Ishikawa (cell line): ENCODE measurements around the gene BDH1.

Experiments
- CEBPB ChIP-seq: IDR thresholded peaks from 2 replicates; pipeline ENCODE4 v1.6.1; 2012
- CREB1 ChIP-seq: IDR thresholded peaks from 2 replicates; pipeline ENCODE4 v1.6.1; 2012; ENCODE audit warnings: low read depth
- EGR1 ChIP-seq: IDR thresholded peaks from 2 replicates; pipeline ENCODE4 v1.6.1; 2012
- EP300 ChIP-seq: IDR thresholded peaks from 2 replicates; pipeline ENCODE4 v1.6.1; 2012; ENCODE audit warnings: borderline replicate concordance
- FOXM1 ChIP-seq: IDR thresholded peaks from 2 replicates; pipeline ENCODE4 v1.6.1; 2012; ENCODE audit warnings: low read depth, borderline replicate concordance
- NFIC ChIP-seq: IDR thresholded peaks from 2 replicates; pipeline ENCODE4 v1.6.1; 2012
- RAD21 ChIP-seq: IDR thresholded peaks from 2 replicates; pipeline ENCODE4 v1.6.1; 2012; ENCODE audit warnings: low read depth
- TAF1 ChIP-seq: IDR thresholded peaks from 2 replicates; pipeline ENCODE4 v1.6.1; 2012; ENCODE audit warnings: low read depth, mild to moderate bottlenecking
- TCF12 ChIP-seq: IDR thresholded peaks from 2 replicates; pipeline ENCODE4 v1.6.1; 2012; ENCODE audit warnings: low read depth
- TEAD4 ChIP-seq: IDR thresholded peaks from 2 replicates; pipeline ENCODE4 v1.6.1; 2012
- YY1 ChIP-seq: IDR thresholded peaks from 2 replicates; pipeline ENCODE4 v1.6.1; 2012; ENCODE audit warnings: low read depth
- ZBTB7A ChIP-seq: IDR thresholded peaks from 2 replicates; pipeline ENCODE4 v1.6.1; 2012; ENCODE audit warnings: low read depth
- TF ChIP-seq, protein P1 (sequence below): IDR thresholded peaks from 2 replicates; pipeline ENCODE4 v1.6.1; 2012
- TF ChIP-seq, protein P2 (sequence below): IDR thresholded peaks from 2 replicates; pipeline ENCODE4 v1.6.1; 2012
- TF ChIP-seq, protein P3 (sequence below): IDR thresholded peaks from 2 replicates; pipeline ENCODE4 v1.6.1; 2012; ENCODE audit warnings: low read depth, mild to moderate bottlenecking

Gene BDH1

DNA sequence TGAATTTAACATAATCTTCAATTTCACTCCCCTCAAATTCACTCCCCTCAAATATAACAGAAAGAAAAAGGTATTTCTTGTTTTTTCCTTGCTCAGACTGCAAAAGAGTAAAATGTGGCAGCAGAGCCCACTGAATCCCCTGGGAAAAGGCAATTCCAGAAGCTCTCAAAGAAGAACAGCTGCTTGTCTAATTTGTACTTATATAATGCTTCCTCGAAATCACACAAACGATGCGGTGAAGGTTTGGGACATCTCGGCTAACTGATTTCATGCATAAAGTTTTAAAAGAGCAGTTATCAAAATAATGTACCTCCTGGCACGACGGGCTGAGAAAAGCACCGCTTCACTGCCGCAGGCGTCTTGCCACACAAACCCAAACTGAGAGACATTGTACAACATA is 10.7 kb downstream of the BDH1 start:
- TF ChIP-seq CEBPB (no peak), TEAD4 (no peak), RAD21 (no peak), FOXM1 (no peak), TAF1 (no peak), NFIC (no peak), ZBTB7A (no peak), EGR1 (no peak), TCF12 (no peak), CREB1 (no peak)
- TF ChIP-seq, protein P1, sequence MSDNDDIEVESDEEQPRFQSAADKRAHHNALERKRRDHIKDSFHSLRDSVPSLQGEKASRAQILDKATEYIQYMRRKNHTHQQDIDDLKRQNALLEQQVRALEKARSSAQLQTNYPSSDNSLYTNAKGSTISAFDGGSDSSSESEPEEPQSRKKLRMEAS, result no peak
- TF ChIP-seq, protein P2, sequence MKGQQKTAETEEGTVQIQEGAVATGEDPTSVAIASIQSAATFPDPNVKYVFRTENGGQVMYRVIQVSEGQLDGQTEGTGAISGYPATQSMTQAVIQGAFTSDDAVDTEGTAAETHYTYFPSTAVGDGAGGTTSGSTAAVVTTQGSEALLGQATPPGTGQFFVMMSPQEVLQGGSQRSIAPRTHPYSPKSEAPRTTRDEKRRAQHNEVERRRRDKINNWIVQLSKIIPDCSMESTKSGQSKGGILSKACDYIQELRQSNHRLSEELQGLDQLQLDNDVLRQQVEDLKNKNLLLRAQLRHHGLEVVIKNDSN, result no peak
- TF ChIP-seq, protein P3, sequence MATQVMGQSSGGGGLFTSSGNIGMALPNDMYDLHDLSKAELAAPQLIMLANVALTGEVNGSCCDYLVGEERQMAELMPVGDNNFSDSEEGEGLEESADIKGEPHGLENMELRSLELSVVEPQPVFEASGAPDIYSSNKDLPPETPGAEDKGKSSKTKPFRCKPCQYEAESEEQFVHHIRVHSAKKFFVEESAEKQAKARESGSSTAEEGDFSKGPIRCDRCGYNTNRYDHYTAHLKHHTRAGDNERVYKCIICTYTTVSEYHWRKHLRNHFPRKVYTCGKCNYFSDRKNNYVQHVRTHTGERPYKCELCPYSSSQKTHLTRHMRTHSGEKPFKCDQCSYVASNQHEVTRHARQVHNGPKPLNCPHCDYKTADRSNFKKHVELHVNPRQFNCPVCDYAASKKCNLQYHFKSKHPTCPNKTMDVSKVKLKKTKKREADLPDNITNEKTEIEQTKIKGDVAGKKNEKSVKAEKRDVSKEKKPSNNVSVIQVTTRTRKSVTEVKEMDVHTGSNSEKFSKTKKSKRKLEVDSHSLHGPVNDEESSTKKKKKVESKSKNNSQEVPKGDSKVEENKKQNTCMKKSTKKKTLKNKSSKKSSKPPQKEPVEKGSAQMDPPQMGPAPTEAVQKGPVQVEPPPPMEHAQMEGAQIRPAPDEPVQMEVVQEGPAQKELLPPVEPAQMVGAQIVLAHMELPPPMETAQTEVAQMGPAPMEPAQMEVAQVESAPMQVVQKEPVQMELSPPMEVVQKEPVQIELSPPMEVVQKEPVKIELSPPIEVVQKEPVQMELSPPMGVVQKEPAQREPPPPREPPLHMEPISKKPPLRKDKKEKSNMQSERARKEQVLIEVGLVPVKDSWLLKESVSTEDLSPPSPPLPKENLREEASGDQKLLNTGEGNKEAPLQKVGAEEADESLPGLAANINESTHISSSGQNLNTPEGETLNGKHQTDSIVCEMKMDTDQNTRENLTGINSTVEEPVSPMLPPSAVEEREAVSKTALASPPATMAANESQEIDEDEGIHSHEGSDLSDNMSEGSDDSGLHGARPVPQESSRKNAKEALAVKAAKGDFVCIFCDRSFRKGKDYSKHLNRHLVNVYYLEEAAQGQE, result no peak

DNA sequence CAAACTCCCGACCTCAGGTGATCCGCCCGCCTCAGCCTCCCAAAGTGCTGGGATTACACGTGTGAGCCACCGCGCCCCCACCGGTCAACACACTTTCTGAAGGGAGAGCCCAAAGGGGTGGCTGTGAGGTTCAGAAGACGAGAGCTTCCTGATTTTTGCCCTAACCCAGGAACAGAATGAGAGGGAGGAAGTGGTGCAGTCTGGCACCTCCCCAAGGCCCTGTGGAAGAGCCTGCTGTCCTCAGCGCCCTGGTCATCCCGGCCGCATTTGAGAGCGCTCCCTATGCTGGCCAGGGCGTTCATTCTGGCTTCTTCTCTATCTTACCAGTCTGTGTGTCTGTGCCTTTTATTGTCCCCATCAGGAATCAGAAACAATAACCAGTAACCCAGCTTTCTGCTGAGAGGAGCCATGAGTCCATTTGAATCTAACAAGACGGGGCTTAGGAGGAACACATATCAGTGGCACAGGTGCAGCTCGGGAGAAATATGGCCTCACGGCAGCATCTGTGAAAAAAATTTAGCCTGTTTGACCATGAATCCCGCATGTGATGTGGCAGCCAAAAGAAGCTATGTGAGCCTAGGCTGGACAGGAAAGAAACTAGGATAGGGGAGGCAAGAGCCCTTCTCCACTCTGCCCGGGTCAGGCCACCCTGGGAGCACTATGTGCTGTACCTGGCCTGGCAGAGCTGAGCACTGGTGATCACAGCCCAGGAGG is 12.9 kb downstream of the BDH1 start:
- TF ChIP-seq YY1 (no peak), TCF12 (no peak), CREB1 (no peak), RAD21 (no peak), EP300 (no peak), TEAD4 (no peak), FOXM1 (no peak), EGR1 (no peak), NFIC (no peak), TAF1 (no peak), CEBPB (no peak)
- TF ChIP-seq, protein P1, result no peak
- TF ChIP-seq, protein P3, result no peak
- TF ChIP-seq, protein P2, result no peak

DNA sequence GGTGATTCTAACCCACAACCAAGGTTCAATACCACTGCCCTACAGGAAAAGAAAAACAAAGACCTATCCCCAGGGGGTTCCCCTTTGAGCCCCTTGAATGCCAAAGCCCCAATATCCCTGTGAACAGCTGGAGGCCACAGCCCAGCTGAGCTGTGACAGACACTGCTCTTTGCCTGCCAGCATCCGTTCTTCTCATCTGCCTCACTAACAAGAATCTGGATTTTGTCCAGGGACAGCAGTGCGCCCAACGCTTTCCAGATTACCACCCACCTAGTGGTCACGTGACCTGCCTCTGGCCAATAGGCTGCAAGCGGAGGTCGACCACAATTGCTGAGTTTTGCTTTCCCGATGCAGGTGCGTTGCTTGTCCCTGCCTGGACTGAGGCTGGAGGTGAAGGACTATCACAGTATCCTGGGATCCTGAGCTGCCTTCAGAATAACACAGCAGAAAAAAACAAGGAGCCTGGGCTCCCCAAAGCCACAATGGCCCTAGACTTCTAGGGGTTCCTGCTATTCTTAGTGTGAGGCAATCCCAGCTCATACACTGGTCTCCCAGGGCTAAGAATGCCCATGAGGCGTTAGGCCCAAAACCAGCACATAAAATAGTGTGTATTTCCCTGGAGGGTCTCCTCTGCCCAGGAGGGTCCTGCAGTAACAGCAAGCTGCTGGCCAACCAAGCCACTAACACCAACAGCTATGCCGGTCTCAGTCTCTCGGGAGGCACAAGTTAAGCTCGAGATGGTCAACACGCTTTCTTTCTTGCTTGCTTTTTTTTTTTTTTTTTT is 13.8 kb downstream of the BDH1 start:
- TF ChIP-seq FOXM1, result no peak
- TF ChIP-seq EP300, result no peak
- TF ChIP-seq, protein P1, result no peak
- TF ChIP-seq, protein P3, result no peak
- TF ChIP-seq, protein P2, result peak; percentile 85
